ENCODE results near the gene DIS3L2. TPM values are rescaled to one million over a fixed set of nuclear protein-coding genes. Genes with fewer than 3 reads are reported as not detected.

Gene DIS3L2
- total RNA-seq, 2 donors from 2014 or later: 39.5 to 42.4 TPM

GRCh38 chr2:232276733-232277313 lies 315.3 kb downstream of the DIS3L2 start:
- Mint-ChIP-seq H3K4me3 (no peak overlapping the region), H3K36me3 (ENCODE audit: low read depth) (peaks cover 19% of the 10 kb centered on the region), H3K27me3 (ENCODE audit: insufficient read depth) (no peaks in the 10 kb centered on the region), H3K9me3 (peaks cover 6% of the 10 kb centered on the region), H3K27ac (no peak overlapping the region), H3K4me1 (peaks cover 15% of the 10 kb centered on the region)
- TF ChIP-seq, protein P1, sequence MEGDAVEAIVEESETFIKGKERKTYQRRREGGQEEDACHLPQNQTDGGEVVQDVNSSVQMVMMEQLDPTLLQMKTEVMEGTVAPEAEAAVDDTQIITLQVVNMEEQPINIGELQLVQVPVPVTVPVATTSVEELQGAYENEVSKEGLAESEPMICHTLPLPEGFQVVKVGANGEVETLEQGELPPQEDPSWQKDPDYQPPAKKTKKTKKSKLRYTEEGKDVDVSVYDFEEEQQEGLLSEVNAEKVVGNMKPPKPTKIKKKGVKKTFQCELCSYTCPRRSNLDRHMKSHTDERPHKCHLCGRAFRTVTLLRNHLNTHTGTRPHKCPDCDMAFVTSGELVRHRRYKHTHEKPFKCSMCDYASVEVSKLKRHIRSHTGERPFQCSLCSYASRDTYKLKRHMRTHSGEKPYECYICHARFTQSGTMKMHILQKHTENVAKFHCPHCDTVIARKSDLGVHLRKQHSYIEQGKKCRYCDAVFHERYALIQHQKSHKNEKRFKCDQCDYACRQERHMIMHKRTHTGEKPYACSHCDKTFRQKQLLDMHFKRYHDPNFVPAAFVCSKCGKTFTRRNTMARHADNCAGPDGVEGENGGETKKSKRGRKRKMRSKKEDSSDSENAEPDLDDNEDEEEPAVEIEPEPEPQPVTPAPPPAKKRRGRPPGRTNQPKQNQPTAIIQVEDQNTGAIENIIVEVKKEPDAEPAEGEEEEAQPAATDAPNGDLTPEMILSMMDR (conservative IDR thresholded peaks at IDR 0.05): no peak
- Histone ChIP-seq H3K4me3 (ENCODE audit: low read length) (no peak overlapping the region), H3K9ac (ENCODE audit: extremely low read depth, low read length, poor library complexity, severe bottlenecking) (no peak overlapping the region), H3K4me1 (ENCODE audit: control insufficient read depth, insufficient read depth, low read length) (peaks cover 7% of the 10 kb centered on the region), H3K27ac (ENCODE audit: low read depth, low read length) (peak overlapping the region; percentile 54), H3K9me3 (ENCODE audit: control insufficient read depth, low read length) (peaks cover 6% of the 10 kb centered on the region), H3K36me3 (ENCODE audit: control insufficient read depth, insufficient read depth, low read length) (no peaks in the 10 kb centered on the region), H3K27me3 (ENCODE audit: control insufficient read depth, insufficient read depth, low read length, poor library complexity, severe bottlenecking) (no peaks in the 10 kb centered on the region)
- peak; percentile 75 for DNase-seq
- WGBS, 2 experiments (ENCODE audit: insufficient coverage in 1 of 2, insufficient read length in 1 of 2): 72 to 76% methylated on average over 5 to 8 of the region's 8 CpGs

DNA sequence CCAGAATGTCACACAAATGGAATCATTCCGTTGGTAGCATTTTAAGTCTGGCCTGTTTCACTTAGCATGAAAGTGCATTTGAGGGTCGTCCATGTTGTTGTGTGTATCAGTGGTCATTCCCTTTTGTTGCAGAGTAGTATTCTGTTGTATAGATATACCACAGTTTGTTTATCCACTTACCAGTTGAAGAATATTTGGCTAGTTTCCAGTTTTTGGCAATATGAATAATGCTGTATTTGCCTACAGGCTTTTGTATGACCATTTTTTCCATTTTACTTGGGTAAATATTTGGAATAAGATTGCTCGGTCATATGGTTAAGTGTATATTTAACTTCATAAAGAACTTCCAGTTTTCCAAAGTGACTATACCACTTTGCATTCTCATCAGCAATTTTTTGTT lies 317.0 kb downstream of the DIS3L2 start:
- Histone ChIP-seq H3K27ac (ENCODE audit: low read depth, low read length) (no peak overlapping the region), H3K4me1 (ENCODE audit: control insufficient read depth, insufficient read depth, low read length) (peaks cover 7% of the 10 kb centered on the region), H3K9ac (ENCODE audit: extremely low read depth, low read length, poor library complexity, severe bottlenecking) (no peak overlapping the region), H3K36me3 (ENCODE audit: control insufficient read depth, insufficient read depth, low read length) (no peaks in the 10 kb centered on the region), H3K4me3 (ENCODE audit: low read length) (no peak overlapping the region), H3K27me3 (ENCODE audit: control insufficient read depth, insufficient read depth, low read length, poor library complexity, severe bottlenecking) (no peaks in the 10 kb centered on the region), H3K9me3 (ENCODE audit: control insufficient read depth, low read length) (peaks cover 6% of the 10 kb centered on the region)
- H3K9me3 Mint-ChIP-seq: peaks cover 6% of the 10 kb centered on the region
- 89% methylated on average over 2 of the region's 3 CpGs; no CpG with 5 or more reads in 1 of the 2 experiments for WGBS, 2 experiments (ENCODE audit: insufficient coverage in 1 of 2, insufficient read length in 1 of 2)
- H3K27me3 Mint-ChIP-seq (ENCODE audit: insufficient read depth): no peaks in the 10 kb centered on the region
- peaks cover 15% of the 10 kb centered on the region for H3K4me1 Mint-ChIP-seq
- no peak overlapping the region for H3K27ac Mint-ChIP-seq
- H3K36me3 Mint-ChIP-seq (ENCODE audit: low read depth): peaks cover 19% of the 10 kb centered on the region
- TF ChIP-seq, protein P1 (conservative IDR thresholded peaks at IDR 0.05): no peak
- no peak for DNase-seq
- no peak overlapping the region for H3K4me3 Mint-ChIP-seq

- H3K36me3 Mint-ChIP-seq (ENCODE audit: low read depth): peaks cover 19% of the 10 kb centered on the region
- no peaks in the 10 kb centered on the region for H3K27me3 Mint-ChIP-seq (ENCODE audit: insufficient read depth)
- H3K9me3 ChIP-seq (ENCODE audit: control insufficient read depth, low read length): peaks cover 6% of the 10 kb centered on the region
- peaks cover 7% of the 10 kb centered on the region for H3K4me1 ChIP-seq (ENCODE audit: control insufficient read depth, insufficient read depth, low read length)
- WGBS, 2 experiments (ENCODE audit: insufficient coverage in 1 of 2, insufficient read length in 1 of 2): 96 to 100% methylated on average over 1 of the region's 1 CpG
- H3K9me3 Mint-ChIP-seq: peaks cover 6% of the 10 kb centered on the region
- H3K4me3 Mint-ChIP-seq: no peak overlapping the region
- H3K4me1 Mint-ChIP-seq: peaks cover 15% of the 10 kb centered on the region
- H3K9ac ChIP-seq (ENCODE audit: extremely low read depth, low read length, poor library complexity, severe bottlenecking): no peak overlapping the region
- no peak overlapping the region for H3K27ac ChIP-seq (ENCODE audit: low read depth, low read length)
- H3K36me3 ChIP-seq (ENCODE audit: control insufficient read depth, insufficient read depth, low read length): no peaks in the 10 kb centered on the region
- H3K4me3 ChIP-seq (ENCODE audit: low read length): no peak overlapping the region
- H3K27ac Mint-ChIP-seq: no peak overlapping the region
- no peak for DNase-seq
- TF ChIP-seq, protein P1 (conservative IDR thresholded peaks at IDR 0.05): no peak
- H3K27me3 ChIP-seq (ENCODE audit: control insufficient read depth, insufficient read depth, low read length, poor library complexity, severe bottlenecking): no peaks in the 10 kb centered on the region
Observed at GRCh38 chr2:232280341-232280740, 318.8 kb downstream of the DIS3L2 start.

Data from endodermal cell (in vitro differentiated cells).